MG63 (cell line): ENCODE data around the gene HMGCS1. TPM values are rescaled to one million over a fixed set of nuclear protein-coding genes. Genes with fewer than 3 reads are reported as not detected.
"Not testable (repeated sequence)": the region's sequence is repeated elsewhere in the genome, so short reads cannot be mapped to it uniquely, and the experiment has no call there.

Source experiments
- DNase-seq: peaks from one replicate; pipeline ENCODE4 v3.0.0-alpha.2; 2020
- H3K27me3 ChIP-seq: fragments of 250-450 bp; sonication (Bioruptor Pico); 2 replicates; pipeline ENCODE4 v1.5.1; 2020; ENCODE audit warnings: mild to moderate bottlenecking, moderate library complexity
- H3K36me3 ChIP-seq: fragments of 250-450 bp; sonication (Bioruptor Pico); 2 replicates; pipeline ENCODE4 v1.5.1; 2020; ENCODE audit warnings: mild to moderate bottlenecking, moderate library complexity
- H3K4me3 ChIP-seq: fragments of 250-450 bp; sonication (Bioruptor Pico); 2 replicates; pipeline ENCODE4 v1.5.1; 2020; ENCODE audit warnings: mild to moderate bottlenecking, moderate library complexity
- H3K9me3 ChIP-seq: fragments of 250-450 bp; sonication (Bioruptor Pico); 2 replicates; pipeline ENCODE4 v1.5.1; 2020; ENCODE audit warnings: mild to moderate bottlenecking, moderate library complexity
- total RNA-seq: library from RNA; depleted of rRNA; stranded (reverse); fragments of >200 nt; shearing (Covaris generic); gene quantifications from 2 replicates; pipeline ENCODE4 v1.2.3, GENCODE V29; 2014; ENCODE audit warnings: low replicate concordance

The HMGCS1 gene
- total RNA-seq, 1 experiment from 2014 or later: 22.1 TPM

GRCh38 chr5:43295202-43295601 is 18.0 kb downstream of the HMGCS1 start:
- no peak overlapping the region for H3K4me3 ChIP-seq
- H3K36me3 ChIP-seq: peaks cover 58% of the 10 kb centered on the region

GRCh38 chr5:43294226-43294625 is 19.0 kb downstream of the HMGCS1 start:
- Histone ChIP-seq H3K4me3 (no peak overlapping the region), H3K27me3 (no peaks in the 10 kb centered on the region), H3K9me3 (no peaks in the 10 kb centered on the region), H3K36me3 (peaks cover 61% of the 10 kb centered on the region)
- no peak for DNase-seq

More at GRCh38 chr5:43295202-43295601, 18.0 kb downstream of the HMGCS1 start:
- no peaks in the 10 kb centered on the region for H3K9me3 ChIP-seq
- H3K27me3 ChIP-seq: no peaks in the 10 kb centered on the region
- DNase-seq: no peak

- Histone ChIP-seq H3K4me3 (no peak overlapping the region), H3K9me3 (no peaks in the 10 kb centered on the region), H3K36me3 (peaks cover 46% of the 10 kb centered on the region), H3K27me3 (no peaks in the 10 kb centered on the region)
- DNase-seq: no peak
Observed at GRCh38 chr5:43290726-43291125, 22.5 kb downstream of the HMGCS1 start.

GRCh38 chr5:43288269-43288831 is 24.9 kb downstream of the HMGCS1 start:
- H3K27me3 ChIP-seq: no peaks in the 10 kb centered on the region
- H3K9me3 ChIP-seq: no peaks in the 10 kb centered on the region
- no peak overlapping the region for H3K4me3 ChIP-seq
- DNase-seq: no peak
- H3K36me3 ChIP-seq: peaks cover 27% of the 10 kb centered on the region

- no peaks in the 10 kb centered on the region for H3K27me3 ChIP-seq
- peaks cover 22% of the 10 kb centered on the region for H3K36me3 ChIP-seq
- no peak for DNase-seq
- H3K4me3 ChIP-seq: no peak overlapping the region
- H3K9me3 ChIP-seq: no peaks in the 10 kb centered on the region
Observed at GRCh38 chr5:43287493-43287892, 25.7 kb downstream of the HMGCS1 start.

- Histone ChIP-seq H3K4me3 (no peak overlapping the region), H3K27me3 (no peaks in the 10 kb centered on the region), H3K9me3 (no peaks in the 10 kb centered on the region), H3K36me3 (peaks cover 17% of the 10 kb centered on the region)
- no peak for DNase-seq
Observed at GRCh38 chr5:43286623-43287022, 26.6 kb downstream of the HMGCS1 start.

GRCh38 chr5:43281840-43282658 is 31.2 kb downstream of the HMGCS1 start:
- H3K36me3 ChIP-seq: no peaks in the 10 kb centered on the region
- H3K27me3 ChIP-seq: no peaks in the 10 kb centered on the region
- H3K4me3 ChIP-seq: no peak overlapping the region
- no peaks in the 10 kb centered on the region for H3K9me3 ChIP-seq
- peak; percentile 1 for DNase-seq

- Histone ChIP-seq H3K4me3 (no peak overlapping the region), H3K36me3 (no peaks in the 10 kb centered on the region), H3K27me3 (no peaks in the 10 kb centered on the region), H3K9me3 (no peaks in the 10 kb centered on the region)
- DNase-seq: no peak
Observed at GRCh38 chr5:43279548-43280274, 33.5 kb downstream of the HMGCS1 start.

- Histone ChIP-seq H3K9me3 (no peaks in the 10 kb centered on the region), H3K27me3 (no peaks in the 10 kb centered on the region), H3K36me3 (no peaks in the 10 kb centered on the region), H3K4me3 (no peak overlapping the region)
- DNase-seq: no peak
Observed at GRCh38 chr5:43275391-43275790, 37.8 kb downstream of the HMGCS1 start.

GRCh38 chr5:43274435-43275114 is 38.6 kb downstream of the HMGCS1 start:
- no peaks in the 10 kb centered on the region for H3K36me3 ChIP-seq
- no peak overlapping the region for H3K4me3 ChIP-seq
- no peak for DNase-seq
- no peaks in the 10 kb centered on the region for H3K9me3 ChIP-seq
- H3K27me3 ChIP-seq: no peaks in the 10 kb centered on the region

GRCh38 chr5:43273552-43273951 is 39.7 kb downstream of the HMGCS1 start:
- no peaks in the 10 kb centered on the region for H3K36me3 ChIP-seq
- DNase-seq: no peak
- H3K4me3 ChIP-seq: no peak overlapping the region
- no peaks in the 10 kb centered on the region for H3K9me3 ChIP-seq
- no peaks in the 10 kb centered on the region for H3K27me3 ChIP-seq

GRCh38 chr5:43270645-43271044 is 42.6 kb downstream of the HMGCS1 start:
- H3K4me3 ChIP-seq: no peak overlapping the region
- no peaks in the 10 kb centered on the region for H3K36me3 ChIP-seq
- no peaks in the 10 kb centered on the region for H3K9me3 ChIP-seq
- no peak for DNase-seq
- no peaks in the 10 kb centered on the region for H3K27me3 ChIP-seq

- Histone ChIP-seq H3K9me3 (no peaks in the 10 kb centered on the region), H3K27me3 (no peaks in the 10 kb centered on the region), H3K4me3 (no peak overlapping the region), H3K36me3 (no peaks in the 10 kb centered on the region)
- DNase-seq: no peak
Observed at GRCh38 chr5:43268188-43268820, 44.9 kb downstream of the HMGCS1 start.

GRCh38 chr5:43262269-43262668 is 50.9 kb downstream of the HMGCS1 start:
- DNase-seq, H3K4me3 ChIP-seq, H3K9me3 ChIP-seq, H3K27me3 ChIP-seq, H3K36me3 ChIP-seq: not testable (repeated sequence)

- H3K9me3 ChIP-seq: no peaks in the 10 kb centered on the region
- H3K4me3 ChIP-seq: no peak overlapping the region
- H3K27me3 ChIP-seq: no peaks in the 10 kb centered on the region
Observed at GRCh38 chr5:43258116-43258515, 55.1 kb downstream of the HMGCS1 start.

GRCh38 chr5:43256261-43256966 is 56.8 kb downstream of the HMGCS1 start:
- no peaks in the 10 kb centered on the region for H3K9me3 ChIP-seq
- H3K27me3 ChIP-seq: no peaks in the 10 kb centered on the region
- no peak for DNase-seq
- no peaks in the 10 kb centered on the region for H3K36me3 ChIP-seq
- no peak overlapping the region for H3K4me3 ChIP-seq

More at GRCh38 chr5:43258116-43258515, 55.1 kb downstream of the HMGCS1 start:
- no peaks in the 10 kb centered on the region for H3K36me3 ChIP-seq
- DNase-seq: no peak
